Measurements from ENCODE around the gene MAST2. TPM values are rescaled to one million over a fixed set of nuclear protein-coding genes. Genes with fewer than 3 reads are reported as not detected.
"Not testable (repeated sequence)": the region's sequence is repeated elsewhere in the genome, so short reads cannot be mapped to it uniquely, and the experiment has no call there.

Gene MAST2
- polyA plus RNA-seq, 10 donors, result 62.0 to 96.6 (median 70.6) TPM

DNA sequence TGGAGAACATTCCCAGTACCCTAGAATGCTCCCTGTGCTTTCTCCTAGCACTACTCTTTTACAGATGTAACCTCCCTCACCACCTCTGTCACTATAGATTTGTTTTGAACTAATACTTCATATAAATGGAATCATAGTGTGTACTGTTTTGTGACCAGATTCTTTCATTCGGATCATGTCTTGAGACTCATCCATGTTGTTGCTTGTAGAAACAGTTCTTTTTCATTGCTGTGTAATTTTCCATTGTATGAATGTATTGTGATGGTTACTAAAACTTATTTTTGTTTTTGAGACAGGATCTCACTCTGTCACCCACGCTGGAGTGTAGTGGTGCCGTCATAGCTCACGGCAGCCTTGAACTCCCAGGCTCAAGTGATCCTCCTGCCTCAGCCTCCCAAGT lies 2.7 kb downstream of the MAST2 start:
- DNase-seq, result no peak

DNA sequence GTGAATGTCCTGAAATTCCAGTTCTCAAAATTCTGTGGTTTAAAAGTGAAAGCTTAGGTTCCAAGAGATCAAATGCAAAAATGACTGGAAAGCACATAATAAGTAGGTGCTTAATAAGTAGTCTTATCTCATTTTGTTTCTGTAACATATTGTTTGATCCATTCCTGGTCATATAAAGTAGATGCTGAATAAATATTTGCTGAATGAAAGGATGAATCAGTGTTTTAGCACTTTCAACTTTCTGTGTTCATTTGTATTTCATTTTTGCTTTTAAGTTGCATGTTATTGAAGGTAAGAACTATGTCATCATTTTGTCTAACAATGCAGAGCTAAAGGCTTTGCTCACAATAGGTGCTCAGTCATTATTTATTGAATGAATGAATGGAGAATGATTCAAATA lies 6.3 kb downstream of the MAST2 start:
- DNase-seq, result no peak

DNA sequence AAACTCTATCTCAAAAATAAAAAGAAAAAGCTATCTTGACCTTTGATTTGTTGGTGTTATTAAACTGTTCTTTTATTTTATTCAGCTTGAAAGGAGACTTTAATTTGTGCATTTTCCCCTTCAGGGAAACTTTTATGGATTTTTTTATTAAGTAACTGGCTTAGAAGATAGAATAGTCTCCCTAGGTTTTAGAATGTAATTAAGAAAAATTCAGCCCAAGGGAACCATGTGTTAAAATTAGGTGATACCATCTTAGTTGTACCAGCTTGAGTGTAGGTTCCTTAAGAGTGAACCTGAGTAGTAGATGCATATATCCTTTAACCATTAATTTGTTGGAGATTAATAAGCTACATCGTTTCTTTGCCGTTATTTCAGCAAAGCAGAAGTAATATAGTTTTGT lies 11.4 kb downstream of the MAST2 start:
- no peak for DNase-seq

- DNase-seq, result peak in 1 of 3 donors; percentile 2
Measured at GRCh38 chr1:45815667-45816458, 12.5 kb downstream of the MAST2 start.

DNA sequence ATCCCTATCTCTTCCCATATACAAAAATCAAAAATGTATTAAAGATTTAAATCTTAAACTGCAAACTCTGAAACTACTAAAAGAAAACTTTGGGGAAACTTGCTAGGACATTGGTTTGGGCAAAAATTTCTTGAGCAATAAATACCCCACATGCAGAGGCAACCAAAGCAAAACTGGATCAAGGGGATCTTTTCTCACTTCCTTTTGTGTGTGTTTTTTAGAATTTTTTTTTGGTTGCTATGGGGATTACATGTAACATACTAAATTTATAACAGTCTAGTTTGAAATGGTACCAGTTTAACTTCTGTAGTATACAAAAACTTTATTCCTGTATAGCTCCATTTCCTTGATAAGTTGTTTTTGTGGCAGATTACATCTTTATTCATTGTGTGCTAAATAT lies 16.8 kb downstream of the MAST2 start:
- no peak for DNase-seq

- no peak for DNase-seq
Measured at GRCh38 chr1:45820788-45821187, 17.4 kb downstream of the MAST2 start.

GRCh38 chr1:45822644-45823043 lies 19.2 kb downstream of the MAST2 start:
- no peak for DNase-seq

DNA sequence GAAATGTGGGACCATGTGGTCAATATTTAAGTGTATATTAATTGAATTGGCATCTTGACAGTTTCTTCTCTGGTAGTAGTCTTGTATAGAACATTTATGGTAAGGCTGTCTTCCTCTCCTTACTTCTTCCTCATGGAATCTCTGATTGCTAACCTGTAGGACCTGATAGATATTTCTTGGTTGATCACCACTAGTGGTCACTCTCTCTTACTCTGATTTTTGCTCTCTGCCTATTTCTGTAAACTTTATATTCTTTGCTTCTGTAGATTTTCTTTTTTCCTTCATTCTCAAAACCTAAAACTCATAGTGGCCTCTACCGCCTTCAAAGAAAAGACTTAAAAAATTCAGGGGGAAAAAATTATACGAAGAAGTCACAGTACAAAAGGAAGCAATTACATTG lies 21.2 kb downstream of the MAST2 start:
- DNase-seq, result no peak

- no peak for DNase-seq
Measured at GRCh38 chr1:45827256-45827655, 23.8 kb downstream of the MAST2 start.

DNA sequence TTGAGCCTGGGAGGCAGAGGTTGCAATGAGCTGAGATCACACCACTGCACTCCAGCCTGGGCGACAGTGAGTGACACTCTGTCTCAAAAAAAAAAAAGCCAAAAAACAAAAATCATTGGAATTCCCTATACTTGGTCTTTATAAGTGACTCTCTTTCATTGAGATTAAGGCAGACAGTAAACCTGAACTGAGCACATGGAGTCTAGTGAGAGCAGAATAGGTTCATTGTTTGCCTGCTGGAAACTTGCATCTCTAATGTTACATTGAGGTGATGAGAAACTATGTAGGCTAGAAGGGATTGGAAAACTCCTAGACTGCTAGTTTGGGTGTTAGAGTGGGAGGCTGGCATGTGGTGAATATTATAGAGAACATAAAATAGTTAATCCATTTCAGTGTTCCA lies 25.4 kb downstream of the MAST2 start:
- no peak for DNase-seq

GRCh38 chr1:45833361-45833760 lies 29.9 kb downstream of the MAST2 start:
- no peak for DNase-seq

DNA sequence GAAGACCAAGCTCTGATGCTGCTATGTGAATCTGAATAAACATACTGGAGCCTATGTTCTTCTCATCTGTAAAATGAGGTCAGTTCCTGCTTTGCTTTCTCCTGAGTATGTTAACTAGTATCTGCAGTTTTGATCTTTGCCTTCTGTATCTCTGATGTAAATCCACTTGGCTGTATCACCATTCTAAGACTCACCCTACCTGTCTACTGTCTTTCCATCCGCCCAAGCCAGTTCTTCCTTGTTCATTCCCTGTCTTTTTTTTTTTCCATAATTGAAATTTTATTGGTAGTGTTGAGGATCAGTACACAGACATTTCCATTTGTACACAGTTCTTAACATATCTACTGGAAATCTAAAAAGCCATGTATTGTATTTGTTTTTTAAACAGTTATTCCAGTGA lies 31.3 kb downstream of the MAST2 start:
- DNase-seq, result no peak

DNA sequence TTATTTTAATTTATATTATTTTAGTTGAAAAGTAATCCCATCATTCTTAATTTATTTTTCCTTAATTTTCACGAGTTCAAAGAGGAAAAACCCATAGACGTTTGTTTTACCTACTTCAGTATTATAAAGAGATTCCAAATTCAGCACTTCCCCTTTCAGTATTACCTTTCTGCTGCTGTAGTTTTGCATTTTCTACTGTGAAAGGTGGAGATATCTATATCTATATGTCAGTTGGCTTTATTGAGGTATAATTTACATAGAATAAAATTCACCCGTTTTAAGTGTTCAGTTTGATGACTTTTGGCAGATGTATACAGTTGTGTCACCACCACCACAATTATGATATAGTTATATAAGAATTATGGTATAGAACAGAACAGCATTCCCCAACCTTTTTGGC lies 33.0 kb downstream of the MAST2 start:
- DNase-seq, result no peak

DNA sequence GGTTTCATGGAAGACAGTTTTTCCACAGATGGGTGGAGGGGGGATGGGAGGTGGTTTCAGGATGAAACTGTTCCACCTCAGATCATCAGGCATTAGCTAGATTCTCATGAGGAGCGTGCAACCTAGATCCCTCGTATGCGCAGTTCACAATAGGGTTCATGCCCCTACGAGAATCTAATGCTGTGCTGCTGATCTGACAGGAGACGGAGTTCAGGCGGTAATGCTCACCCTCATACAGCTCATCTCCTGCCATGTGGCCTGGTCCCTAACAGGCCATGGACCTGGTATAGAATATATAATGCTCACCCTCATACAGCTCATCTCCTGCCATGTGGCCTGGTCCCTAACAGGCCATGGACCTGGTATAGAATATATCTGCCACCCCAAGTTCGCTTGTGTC lies 33.4 kb downstream of the MAST2 start:
- DNase-seq, result not testable (repeated sequence)

- not testable (repeated sequence) for DNase-seq
Measured at GRCh38 chr1:45838322-45838721, 34.9 kb downstream of the MAST2 start.

DNA sequence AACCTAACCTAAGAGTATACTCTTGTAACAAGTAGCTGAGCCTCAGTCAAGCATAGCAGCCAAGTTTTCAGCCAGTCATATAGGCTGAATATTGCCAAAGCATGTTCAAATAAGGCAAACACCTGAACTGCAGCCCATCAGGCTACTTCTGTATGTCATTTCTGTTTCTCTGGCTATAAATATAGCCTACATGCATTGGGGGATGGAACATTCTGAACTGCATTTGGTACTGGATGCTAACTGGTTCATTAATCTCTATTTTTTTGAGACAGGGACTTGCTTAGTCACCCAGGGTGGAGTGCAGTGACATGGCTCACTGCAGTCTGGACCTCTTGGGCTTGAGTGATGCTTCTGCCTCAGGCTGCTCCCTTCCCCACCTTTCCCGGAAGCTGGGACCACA lies 37.3 kb downstream of the MAST2 start:
- DNase-seq, result no peak

- no peak for DNase-seq
Measured at GRCh38 chr1:45842786-45843185, 39.4 kb downstream of the MAST2 start.

GRCh38 chr1:45843474-45843905 lies 40.1 kb downstream of the MAST2 start:
- peak in 1 of 3 donors; percentile 22 for DNase-seq

DNA sequence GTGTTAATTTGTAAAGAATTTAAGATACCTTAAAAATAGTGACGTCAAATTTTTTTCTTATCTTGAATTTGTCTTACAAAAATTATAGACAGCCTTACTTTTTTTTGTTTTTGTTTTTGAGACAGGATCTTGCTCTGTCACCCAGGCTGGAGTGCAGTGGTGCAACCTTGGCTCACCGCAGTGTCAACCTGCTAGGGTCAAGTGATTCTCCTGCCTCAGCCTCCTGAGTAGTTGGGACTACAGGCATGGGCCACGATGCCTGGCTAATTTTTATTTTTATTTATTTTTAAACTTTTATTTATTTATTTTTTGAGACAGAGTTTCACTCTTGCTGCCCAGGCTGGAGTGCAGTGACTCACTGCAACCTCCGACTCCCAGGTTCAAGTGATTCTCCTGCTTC lies 40.6 kb downstream of the MAST2 start:
- not testable (repeated sequence) for DNase-seq

DNA sequence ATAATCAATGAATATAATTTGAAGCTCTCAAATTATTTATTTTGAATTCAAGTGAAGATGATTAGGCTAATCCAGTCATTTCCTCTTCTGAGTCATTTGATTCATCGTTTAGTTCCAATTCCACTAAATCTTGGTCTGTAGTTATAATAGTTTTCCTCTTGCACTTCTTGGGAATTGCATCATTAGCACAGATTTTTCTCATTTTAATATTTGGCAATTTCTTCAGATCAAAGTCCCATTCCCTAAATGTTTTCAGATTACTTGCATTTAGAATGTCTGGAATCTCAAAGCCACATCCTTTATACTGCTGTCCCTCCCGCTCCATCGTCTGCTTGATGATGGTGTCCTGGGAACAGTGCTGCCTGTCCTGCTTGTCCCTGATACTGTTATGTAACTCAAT lies 43.5 kb downstream of the MAST2 start:
- DNase-seq, result peak in 1 of 3 donors; percentile 62

- no peak for DNase-seq
Measured at GRCh38 chr1:45848097-45848496, 44.7 kb downstream of the MAST2 start.

DNA sequence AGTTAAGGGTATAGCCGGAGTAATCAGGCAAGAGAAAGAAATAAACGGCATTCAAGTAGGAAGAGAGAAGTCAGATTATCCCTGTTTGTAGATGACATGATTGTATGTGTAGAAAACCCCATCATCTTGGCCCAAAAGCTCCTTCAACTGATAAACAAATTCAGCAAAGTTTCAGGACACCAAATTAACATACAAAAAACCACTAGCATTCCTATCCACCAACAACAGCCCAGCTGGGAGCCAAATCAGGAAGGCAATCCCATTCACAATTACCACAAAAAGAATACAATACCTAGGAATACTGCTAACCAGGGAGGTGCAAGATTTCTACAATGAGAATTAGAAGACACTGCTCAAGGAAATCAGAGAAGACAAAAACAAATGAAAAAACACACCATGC lies 45.3 kb downstream of the MAST2 start:
- no peak for DNase-seq

DNA sequence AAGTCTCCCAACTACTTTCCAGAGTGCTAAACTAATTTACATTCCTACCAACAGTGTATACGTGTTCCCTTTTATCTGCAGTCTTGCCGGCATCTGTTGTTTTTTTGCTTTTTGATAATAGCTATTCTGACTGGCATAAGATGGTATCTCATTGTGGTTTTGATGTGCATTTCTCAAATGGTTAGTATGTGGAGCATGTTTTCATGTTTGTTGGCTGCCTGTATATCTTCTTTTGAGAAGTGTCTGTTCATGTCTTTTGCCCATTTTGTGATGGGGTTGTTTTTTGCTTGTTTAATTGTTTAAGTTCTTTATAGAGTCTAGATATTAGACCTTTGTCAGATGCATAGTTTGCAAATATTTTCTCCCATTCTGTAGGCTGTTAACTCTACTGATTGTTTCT lies 46.6 kb downstream of the MAST2 start:
- no peak for DNase-seq

DNA sequence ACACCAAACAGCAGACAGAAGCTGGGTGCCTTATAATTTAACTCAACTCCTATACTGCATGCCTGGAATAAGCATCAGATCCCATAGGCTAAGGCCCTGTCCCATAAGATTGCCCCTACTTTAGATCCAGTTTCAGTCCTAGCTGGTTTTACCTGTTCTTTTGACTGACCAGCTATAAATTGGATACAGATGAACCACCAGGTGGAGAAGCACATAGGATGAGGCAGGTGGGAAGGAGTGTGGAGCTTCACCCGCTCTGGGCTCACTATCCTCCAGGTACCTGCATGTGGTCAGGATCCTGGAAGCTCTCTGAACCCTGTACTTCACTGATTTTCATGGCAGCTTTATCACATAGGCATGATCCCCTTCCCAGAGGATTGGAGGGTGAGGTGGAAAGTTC lies 51.3 kb downstream of the MAST2 start:
- DNase-seq, result no peak
